LNCaP clone FGC (cell line): ENCODE results near the gene ZNF780A.

Experiments used
- DNase-seq: peaks from one replicate; pipeline ENCODE4 v3.0.0-alpha.2; 2011; ENCODE audit warnings: low read depth
- H3K4me3 ChIP-seq: 2 replicates; pipeline ENCODE4 v1.5.1; 2011; ENCODE audit warnings: mild to moderate bottlenecking, low read depth, low read length, control low read depth
- TF ChIP-seq, protein P1 (sequence below): IDR thresholded peaks from 2 replicates; pipeline ENCODE4 v1.5.1; 2012; ENCODE audit warnings: mild to moderate bottlenecking; ENCODE audit not compliant: control insufficient read depth, insufficient read depth; ENCODE audit errors: extremely low read depth

The ZNF780A gene

GRCh38 chr19:40090241-40091204 lies at the start of gene ZNF780A:
ZNF780A (minus strand) TSS chr19:40090943; CDS start chr19:40084753, 6,190 bp downstream.
- peak; percentile 23 for DNase-seq
- TF ChIP-seq, protein P1, sequence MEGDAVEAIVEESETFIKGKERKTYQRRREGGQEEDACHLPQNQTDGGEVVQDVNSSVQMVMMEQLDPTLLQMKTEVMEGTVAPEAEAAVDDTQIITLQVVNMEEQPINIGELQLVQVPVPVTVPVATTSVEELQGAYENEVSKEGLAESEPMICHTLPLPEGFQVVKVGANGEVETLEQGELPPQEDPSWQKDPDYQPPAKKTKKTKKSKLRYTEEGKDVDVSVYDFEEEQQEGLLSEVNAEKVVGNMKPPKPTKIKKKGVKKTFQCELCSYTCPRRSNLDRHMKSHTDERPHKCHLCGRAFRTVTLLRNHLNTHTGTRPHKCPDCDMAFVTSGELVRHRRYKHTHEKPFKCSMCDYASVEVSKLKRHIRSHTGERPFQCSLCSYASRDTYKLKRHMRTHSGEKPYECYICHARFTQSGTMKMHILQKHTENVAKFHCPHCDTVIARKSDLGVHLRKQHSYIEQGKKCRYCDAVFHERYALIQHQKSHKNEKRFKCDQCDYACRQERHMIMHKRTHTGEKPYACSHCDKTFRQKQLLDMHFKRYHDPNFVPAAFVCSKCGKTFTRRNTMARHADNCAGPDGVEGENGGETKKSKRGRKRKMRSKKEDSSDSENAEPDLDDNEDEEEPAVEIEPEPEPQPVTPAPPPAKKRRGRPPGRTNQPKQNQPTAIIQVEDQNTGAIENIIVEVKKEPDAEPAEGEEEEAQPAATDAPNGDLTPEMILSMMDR, result no peak

DNA sequence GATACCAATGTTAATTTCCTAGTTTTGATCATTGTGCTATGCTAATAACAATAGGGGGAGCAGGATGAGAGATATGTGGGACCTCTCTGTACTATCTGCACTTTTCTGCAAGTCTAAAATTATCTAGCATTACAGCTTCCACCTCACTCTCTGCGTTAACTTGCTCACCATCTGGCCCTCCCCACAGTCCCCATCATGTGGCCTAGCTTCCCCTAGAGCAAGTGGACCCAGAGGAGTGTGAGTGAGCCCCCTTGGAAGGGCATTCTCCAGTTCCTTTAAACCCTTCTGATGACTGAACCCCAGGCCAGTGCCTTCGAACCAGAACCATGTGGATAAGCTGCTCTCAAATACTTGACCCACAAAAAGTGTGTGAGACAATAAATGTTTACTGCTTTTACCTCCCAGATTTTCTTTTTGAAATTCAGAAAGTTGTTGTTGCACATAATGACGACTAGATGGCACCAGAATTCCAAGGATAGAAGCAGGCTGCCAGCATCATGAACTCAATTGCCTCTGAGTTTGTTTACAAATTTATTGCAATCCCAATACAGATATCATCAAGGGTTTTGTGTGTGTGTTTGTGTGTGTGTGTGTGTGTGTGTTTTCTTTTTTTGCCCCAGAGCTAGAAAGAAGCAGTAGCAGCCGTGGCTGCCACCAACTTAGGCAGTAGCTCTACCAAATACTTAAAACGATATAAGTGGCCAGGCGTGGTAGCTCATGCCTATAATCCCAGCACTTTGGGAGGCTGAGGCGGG lies 49.0 kb upstream of the ZNF780A start:
- DNase-seq, result peak; percentile 52
- TF ChIP-seq, protein P1, result peak; percentile 78
- no peak overlapping the region for H3K4me3 ChIP-seq

More at GRCh38 chr19:40090241-40091204, at the start of gene ZNF780A:
- H3K4me3 ChIP-seq, result peak within 1 kb of the TSS; percentile 93

GRCh38 chr19:40136818-40137217 lies 46.1 kb upstream of the ZNF780A start:
- TF ChIP-seq, protein P1, result 0 out of 2 replicates have a peak, but pooled peaks have one; percentile 12
- H3K4me3 ChIP-seq, result no peak overlapping the region
- no peak for DNase-seq

GRCh38 chr19:40134866-40135265 lies 44.1 kb upstream of the ZNF780A start:
- TF ChIP-seq, protein P1, result no peak
- no peak for DNase-seq
- no peak overlapping the region for H3K4me3 ChIP-seq

DNA sequence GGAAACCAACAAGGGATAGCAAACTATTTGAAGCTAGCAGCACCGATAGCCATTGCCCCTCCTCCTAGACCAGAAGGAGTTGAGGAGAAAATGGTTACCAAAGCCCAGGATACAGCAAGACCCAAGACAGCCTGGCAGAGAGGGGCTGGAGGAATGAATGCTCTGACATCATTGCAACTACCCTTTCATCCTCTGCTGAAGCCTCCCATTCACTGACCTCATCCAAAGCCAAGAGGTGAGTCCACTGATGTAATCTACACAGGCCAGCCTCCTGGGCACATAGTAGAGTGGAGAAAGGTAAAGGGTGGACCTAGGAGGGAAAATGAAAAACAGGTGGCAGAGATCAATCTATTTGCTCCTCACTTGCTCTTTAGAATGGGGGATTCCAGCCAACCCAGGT lies 42.7 kb upstream of the ZNF780A start:
- no peak for DNase-seq
- H3K4me3 ChIP-seq, result no peak overlapping the region
- TF ChIP-seq, protein P1, result no peak

GRCh38 chr19:40130013-40130412 lies 39.3 kb upstream of the ZNF780A start:
- TF ChIP-seq, protein P1, result no peak
- no peak for DNase-seq
- H3K4me3 ChIP-seq, result no peak overlapping the region
